Trophoblast cell (in vitro differentiated cells and primary cell): ENCODE measurements around the gene TAF5.

ENCODE experiments used
- DNase-seq, 2 donors: peaks; one replicate each; pipeline ENCODE4 v3.0.0-alpha.2; 2016
- H2AFZ ChIP-seq: 2 replicates; pipeline ENCODE4 v1.6.1; 2013; ENCODE audit warnings: low read length, moderate library complexity, mild to moderate bottlenecking; ENCODE audit not compliant: insufficient read depth, poor library complexity
- H2AK5ac ChIP-seq: 2 replicates; pipeline ENCODE4 v1.6.1; 2013; ENCODE audit warnings: mild to moderate bottlenecking, low read length
- H2BK120ac ChIP-seq: 2 replicates; pipeline ENCODE4 v1.6.1; 2013; ENCODE audit warnings: low read length, mild to moderate bottlenecking, moderate library complexity; ENCODE audit not compliant: insufficient read depth, poor library complexity
- H2BK12ac ChIP-seq: 2 replicates; pipeline ENCODE4 v1.6.1; 2013; ENCODE audit warnings: mild to moderate bottlenecking, low read length, moderate library complexity
- H2BK5ac ChIP-seq: 2 replicates; pipeline ENCODE4 v1.6.1; 2013; ENCODE audit warnings: low read length, low read depth, moderate library complexity, mild to moderate bottlenecking; ENCODE audit not compliant: poor library complexity
- H3K14ac ChIP-seq: 2 replicates; pipeline ENCODE4 v1.6.1; 2013; ENCODE audit warnings: mild to moderate bottlenecking, low read length
- H3K18ac ChIP-seq: 2 replicates; pipeline ENCODE4 v1.6.1; 2013; ENCODE audit warnings: mild to moderate bottlenecking, low read length
- H3K23ac ChIP-seq: 2 replicates; pipeline ENCODE4 v1.6.1; 2013; ENCODE audit warnings: low read length
- H3K27ac ChIP-seq: 2 replicates; pipeline ENCODE4 v1.5.1; 2013; ENCODE audit warnings: low read depth, mild to moderate bottlenecking, inconsistent platforms, low read length, moderate library complexity
- H3K27me3 ChIP-seq: 2 replicates; pipeline ENCODE4 v1.6.1; 2013; ENCODE audit warnings: inconsistent platforms, mild to moderate bottlenecking, low read length, moderate library complexity; ENCODE audit not compliant: insufficient read depth
- H3K36me3 ChIP-seq, 2 experiments: 1 replicate in 1 of 2; 2 replicates in 1 of 2; pipeline ENCODE4 v1.6.1; 2013; ENCODE audit warnings: low read length in 2 of 2, mild to moderate bottlenecking in 2 of 2, moderate library complexity in 1 of 2; ENCODE audit not compliant: insufficient read depth in 2 of 2, control insufficient read depth in 1 of 2
- H3K4ac ChIP-seq: 2 replicates; pipeline ENCODE4 v1.6.1; 2013; ENCODE audit warnings: low read depth, mild to moderate bottlenecking, low read length, moderate library complexity
- H3K4me1 ChIP-seq, 2 experiments: 1 replicate in 1 of 2; 2 replicates in 1 of 2; pipeline ENCODE4 v1.6.1; 2013; ENCODE audit warnings: low read length in 2 of 2, mild to moderate bottlenecking in 2 of 2, moderate library complexity in 1 of 2; ENCODE audit not compliant: insufficient read depth in 2 of 2, control insufficient read depth in 1 of 2
- H3K4me2 ChIP-seq: 2 replicates; pipeline ENCODE4 v1.6.1; 2013; ENCODE audit warnings: inconsistent platforms, mild to moderate bottlenecking, low read length, moderate library complexity
- H3K4me3 ChIP-seq: 2 replicates; pipeline ENCODE4 v1.5.1; 2013; ENCODE audit warnings: mild to moderate bottlenecking, low read depth, low read length, inconsistent platforms
- H3K79me1 ChIP-seq: one replicate; pipeline ENCODE4 v1.6.1; 2013; ENCODE audit warnings: low read length
- H3K79me2 ChIP-seq: 2 replicates; pipeline ENCODE4 v1.6.1; 2013; ENCODE audit warnings: low read length, mild to moderate bottlenecking; ENCODE audit not compliant: control insufficient read depth, insufficient read depth, poor library complexity
- H3K9ac ChIP-seq: 2 replicates; pipeline ENCODE4 v1.6.1; 2013; ENCODE audit warnings: mild to moderate bottlenecking, low read length
- H3K9me3 ChIP-seq: 2 replicates; pipeline ENCODE4 v1.6.1; 2013; ENCODE audit warnings: low read depth, mild to moderate bottlenecking, control low read depth, inconsistent platforms, low read length; ENCODE audit not compliant: insufficient read depth
- H4K12ac ChIP-seq: 2 replicates; pipeline ENCODE4 v1.6.1; 2013; ENCODE audit warnings: low read depth, mild to moderate bottlenecking, low read length, moderate library complexity
- H4K8ac ChIP-seq: 2 replicates; pipeline ENCODE4 v1.6.1; 2013; ENCODE audit warnings: low read depth, mild to moderate bottlenecking, low read length, moderate library complexity
- H4K91ac ChIP-seq: one replicate; pipeline ENCODE4 v1.6.1; 2013; ENCODE audit warnings: low read depth, mild to moderate bottlenecking, low read length, moderate library complexity
- whole genome bisulfite sequencing: extraction: QIAGEN DNeasy Blood & Tissue Kit; methylation state at CpG from one replicate; pipeline ENCODE4 v1.1.7; 2013; ENCODE audit warnings: missing lambda C conversion rate; ENCODE audit not compliant: insufficient read length, insufficient coverage; ENCODE audit errors: extremely low coverage; 5-methylcytosine and 5-hydroxymethylcytosine counted together

The TAF5 gene

GRCh38 chr10:103394180-103394579, 26.4 kb downstream of the TAF5 start:
- Histone ChIP-seq H3K4me3 (no peak overlapping the region), H2AK5ac (no peak overlapping the region), H3K9ac (no peak overlapping the region), H4K12ac (no peak overlapping the region), H3K36me3 (peaks cover 21 to 28% of the 10 kb centered on the region in 2 experiments), H3K4me2 (no peak overlapping the region), H3K18ac (no peak overlapping the region), H4K91ac (no peak overlapping the region), H3K79me1 (peaks cover 7% of the 10 kb centered on the region), H3K27me3 (no peaks in the 10 kb centered on the region), H3K27ac (no peak overlapping the region), H3K79me2 (peaks cover 18% of the 10 kb centered on the region), H2BK12ac (no peak overlapping the region), H2AFZ (no peak overlapping the region), H3K14ac (no peak overlapping the region), H3K9me3 (no peaks in the 10 kb centered on the region), H3K4me1 (peaks cover 3 to 12% of the 10 kb centered on the region in 2 experiments), H3K23ac (no peak overlapping the region), H3K4ac (no peak overlapping the region), H2BK5ac (no peak overlapping the region), H2BK120ac (no peak overlapping the region), H4K8ac (no peak overlapping the region)
- WGBS = no CpG with 5 or more reads among the region's 14 CpGs
- no peak for DNase-seq

GRCh38 chr10:103395754-103396066, 27.9 kb downstream of the TAF5 start:
- Histone ChIP-seq H2AFZ (peak overlapping the region; percentile 57), H4K8ac (peak overlapping the region; percentile 89), H2BK12ac (no peak overlapping the region), H3K23ac (no peak overlapping the region), H4K12ac (peak overlapping the region; percentile 78), H3K79me1 (peaks cover 7% of the 10 kb centered on the region), H3K79me2 (peaks cover 18% of the 10 kb centered on the region), H3K18ac (peak overlapping the region; percentile 63), H3K14ac (peak overlapping the region; percentile 86), H3K4ac (peak overlapping the region; percentile 83), H4K91ac (peak overlapping the region; percentile 89), H3K27me3 (no peaks in the 10 kb centered on the region), H2BK5ac (peak overlapping the region; percentile 8), H3K9me3 (no peaks in the 10 kb centered on the region), H3K4me1 (peaks cover 3 to 12% of the 10 kb centered on the region in 2 experiments), H2AK5ac (peak overlapping the region; percentile 72), H3K27ac (peak overlapping the region; percentile 14), H3K9ac (peak overlapping the region; percentile 95), H2BK120ac (peak overlapping the region; percentile 72), H3K4me2 (peak overlapping the region; percentile 90), H3K36me3 (peaks cover 16 to 27% of the 10 kb centered on the region in 2 experiments), H3K4me3 (peak overlapping the region; percentile 90)
- WGBS = no CpG with 5 or more reads among the region's 11 CpGs
- DNase-seq = peak in 1 of 2 donors; percentile 38

GRCh38 chr10:103396067-103396788, 28.5 kb downstream of the TAF5 start, which contains the start of the genes ATP5MK and PDCD11:
Gene ATP5MK, minus strand, starts transcription at chr10:103396475. Its CDS starts 4,018 bp downstream, at chr10:103392457.
Gene PDCD11, plus strand, starts transcription at chr10:103396626. Its CDS starts 1,801 bp downstream, at chr10:103398427.
- H3K27me3 ChIP-seq = no peaks in the 10 kb centered on the region
- peak within 1 kb of the TSS; percentile 95 for H3K4me3 ChIP-seq
- H2AK5ac ChIP-seq = peak within 1 kb of the TSS; percentile 72
- peak within 1 kb of the TSS; percentile 95 for H3K4ac ChIP-seq
- peaks cover 18 to 29% of the 10 kb centered on the region in 2 experiments for H3K36me3 ChIP-seq
- peak within 1 kb of the TSS; percentile 90 for H3K4me2 ChIP-seq
- peak within 1 kb of the TSS; percentile 72 for H2BK120ac ChIP-seq
- no peaks in the 10 kb centered on the region for H3K9me3 ChIP-seq
- peak within 1 kb of the TSS; percentile 80 for H4K12ac ChIP-seq
- peaks cover 3 to 12% of the 10 kb centered on the region in 2 experiments for H3K4me1 ChIP-seq
- H2BK5ac ChIP-seq = peak within 1 kb of the TSS; percentile 34
- peak within 1 kb of the TSS; percentile 89 for H4K91ac ChIP-seq
- H3K14ac ChIP-seq = peak within 1 kb of the TSS; percentile 86
- H3K18ac ChIP-seq = peak within 1 kb of the TSS; percentile 85
- H2AFZ ChIP-seq = peak within 1 kb of the TSS; percentile 90
- no peak within 1 kb of the TSS for H3K23ac ChIP-seq
- peak within 1 kb of the TSS; percentile 95 for H3K9ac ChIP-seq
- peak within 1 kb of the TSS; percentile 29 for H3K27ac ChIP-seq
- H3K79me2 ChIP-seq = peaks cover 18% of the 10 kb centered on the region
- WGBS = no CpG with 5 or more reads among the region's 56 CpGs
- peak; percentile 98 to 99 for DNase-seq
- H3K79me1 ChIP-seq = peaks cover 7% of the 10 kb centered on the region
- peak within 1 kb of the TSS; percentile 89 for H4K8ac ChIP-seq
- H2BK12ac ChIP-seq = no peak within 1 kb of the TSS

GRCh38 chr10:103396789-103397087, 29.0 kb downstream of the TAF5 start:
- Histone ChIP-seq H4K8ac (peak overlapping the region; percentile 88), H3K4me2 (peak overlapping the region; percentile 69), H3K23ac (no peak overlapping the region), H3K14ac (peak overlapping the region; percentile 83), H3K4me3 (peak overlapping the region; percentile 95), H3K27me3 (no peaks in the 10 kb centered on the region), H3K4ac (peak overlapping the region; percentile 84), H4K91ac (peak overlapping the region; percentile 70), H2BK120ac (peak overlapping the region; percentile 25), H3K9me3 (no peaks in the 10 kb centered on the region), H3K9ac (peak overlapping the region; percentile 89), H2AFZ (peak overlapping the region; percentile 90), H3K36me3 (peaks cover 16 to 29% of the 10 kb centered on the region in 2 experiments), H2BK12ac (no peak overlapping the region), H3K27ac (peak overlapping the region; percentile 29), H3K79me1 (peaks cover 7% of the 10 kb centered on the region), H2BK5ac (peak overlapping the region; percentile 34), H3K79me2 (peaks cover 18% of the 10 kb centered on the region), H4K12ac (no peak overlapping the region), H2AK5ac (peak overlapping the region; percentile 9), H3K4me1 (peaks cover 3 to 12% of the 10 kb centered on the region in 2 experiments), H3K18ac (peak overlapping the region; percentile 85)
- no peak for DNase-seq
- no CpG with 5 or more reads among the region's 8 CpGs for WGBS
